ENCODE measurements around the gene CCT7.

The CCT7 gene

GRCh38 chr2:73297151-73297559 lies 63.0 kb downstream of the CCT7 start:
- DNase-seq = no peak

- no peak for DNase-seq
These were observed 63.5 kb downstream of the CCT7 start for GRCh38 chr2:73297586-73297985.

GRCh38 chr2:73300926-73301325 lies 66.8 kb downstream of the CCT7 start:
- DNase-seq = no peak

- no peak for DNase-seq
These were observed 67.5 kb downstream of the CCT7 start for GRCh38 chr2:73301636-73302035.
